ENCODE results near the gene CLIP2. TPM values are rescaled to one million over a fixed set of nuclear protein-coding genes. Genes with fewer than 3 reads are reported as not detected.

CLIP2 gene
- total and polyA plus RNA-seq, 2 of the 4 experiments (the other 2 are of a cell fraction): 18.1 to 20.7 TPM

- Histone ChIP-seq H3K23ac (ENCODE audit: low read depth, low read length) (no peak overlapping the region), H3K79me1 (ENCODE audit: low read depth in 1 of 2, low read length in 2 of 2) (peaks cover 14% of the 10 kb centered on the region in 2 experiments), H2AFZ (replicated peaks; ENCODE audit: low read length, poor library complexity) (no peak overlapping the region), H2BK15ac (ENCODE audit: low read depth, low read length) (no peak overlapping the region), H3K4ac (ENCODE audit: low read depth, low read length) (no peak overlapping the region), H2AK5ac (ENCODE audit: low read depth, low read length) (no peak overlapping the region), H4K20me1 (ENCODE audit: insufficient read depth, low read length) (peaks cover 3% of the 10 kb centered on the region; the same call in 1 of the 2 replicates), H3K9ac (ENCODE audit: low read depth, low read length) (no peak overlapping the region), H3K9me3 (ENCODE audit: control insufficient read depth, insufficient read depth, low read length) (no peaks in the 10 kb centered on the region), H3K9me1 (ENCODE audit: insufficient read depth, low read length) (peaks cover 3% of the 10 kb centered on the region; the same call in 1 of the 2 replicates), H4K91ac (ENCODE audit: insufficient read depth, low read depth, low read length) (no peak overlapping the region), H3K4me2 (ENCODE audit: low read depth, low read length) (no peak overlapping the region), H3K56ac (ENCODE audit: extremely low read depth, insufficient read depth, low read length) (no peak overlapping the region), H3K36me3 (ENCODE audit: control insufficient read depth, insufficient read depth, low read length) (peaks cover 26% of the 10 kb centered on the region), H3K27me3 (ENCODE audit: control insufficient read depth, insufficient read depth, low read length) (no peaks in the 10 kb centered on the region), H3K18ac (ENCODE audit: low read depth, low read length) (no peak overlapping the region), H4K5ac (ENCODE audit: low read depth, low read length) (no peak overlapping the region), H2BK20ac (ENCODE audit: low read depth, low read length) (no peak overlapping the region), H3K4me3 (ENCODE audit: insufficient read depth, low read depth, low read length) (no peak overlapping the region), H3K27ac (ENCODE audit: insufficient read depth, low read length) (no peak overlapping the region), H2BK5ac (ENCODE audit: low read depth, low read length, poor library complexity, severe bottlenecking) (no peak overlapping the region), H3K14ac (replicated peaks; ENCODE audit: low read depth, low read length) (no peak overlapping the region), H2AK9ac (replicated peaks; ENCODE audit: low read depth, low read length, poor library complexity) (no peak overlapping the region), H4K8ac (ENCODE audit: low read depth in 2 of 2, low read length in 2 of 2) (no peak overlapping the region), H3K4me1 (ENCODE audit: control insufficient read depth, insufficient read depth, low read length) (no peaks in the 10 kb centered on the region; the same call in 1 of the 2 replicates), H2BK120ac (ENCODE audit: low read depth, low read length) (no peak overlapping the region)
- in situ Hi-C loops (cut with MboI; ENCODE audit: low sequenced_read_pairs) (loop anchor here (25.0 kb wide), 1 partner anchor 114 kb away; no protein-coding TSS in a partner anchor), intact Hi-C loops (cut with micrococcal nuclease) (no loop called here), dilution Hi-C loops (cut with HindIII; ENCODE audit: low sequenced_read_pairs, unreplicated experiment) (no loop called here)
- BruUV-seq (replicated peaks): no TSS peak
- no CpG with 5 or more reads among the region's 6 CpGs for WGBS, 2 experiments (ENCODE audit: extremely low coverage in 2 of 2, insufficient read length in 1 of 2)
- no peak for DNase-seq
- ChIA-PET POLR2A (ENCODE audit: unreplicated experiment) (no interaction called here), CTCF (no interaction called here)
- no peak for ATAC-seq (ENCODE audit: low read depth)
- TF ChIP-seq MXI1 (IDR thresholded peaks at IDR 0.05; ENCODE audit: borderline replicate concordance, low read depth, low read length) (no peak), RCOR1 (IDR thresholded peaks at IDR 0.05; ENCODE audit: insufficient replicate concordance, low read length) (no peak), USF2 (IDR thresholded peaks at IDR 0.05; ENCODE audit: low read depth, low read length) (no peak), CEBPB (IDR thresholded peaks at IDR 0.05; ENCODE audit: low read depth, low read length) (no peak), RAD21 (IDR thresholded peaks at IDR 0.05; ENCODE audit: low read length) (no peak), ELK1 (IDR thresholded peaks at IDR 0.05; ENCODE audit: borderline replicate concordance, low read depth, low read length) (no peak), SMC3 (IDR thresholded peaks at IDR 0.05; ENCODE audit: low read depth, low read length) (no peak), MAFK (IDR thresholded peaks at IDR 0.05; ENCODE audit: low read depth, low read length) (no peak), NFE2L2 (IDR thresholded peaks at IDR 0.05; ENCODE audit: low read depth, low read length) (no peak), CHD1 (IDR thresholded peaks at IDR 0.05; ENCODE audit: low read depth, low read length) (no peak)
Measured at GRCh38 chr7:74248156-74248555, 41.1 kb upstream of the CLIP2 start.
